Ramos (cell line): ENCODE data around the gene WDR7.

Experiments used
- in situ Hi-C: fragments of 300-500 bp; cut with MboI; formaldehyde crosslinking; loops from one replicate; pipeline ENCODE4 v1.14.3; 2022; ENCODE audit warnings: low sequenced_read_pairs; ENCODE audit not compliant: unreplicated experiment

Gene WDR7

GRCh38 chr18:56973487-56973886, 322.3 kb downstream of the WDR7 start:
- in situ Hi-C loops = no loop called here

GRCh38 chr18:56974141-56974540, 323.0 kb downstream of the WDR7 start:
- in situ Hi-C loops = no loop called here

GRCh38 chr18:56975276-56975675, 324.1 kb downstream of the WDR7 start:
- in situ Hi-C loops = no loop called here

- in situ Hi-C loops = no loop called here
Observed at GRCh38 chr18:56977309-56977708, 326.1 kb downstream of the WDR7 start.

- in situ Hi-C loops = no loop called here
Observed at GRCh38 chr18:56977771-56978170, 326.6 kb downstream of the WDR7 start.

- in situ Hi-C loops = no loop called here
Observed at GRCh38 chr18:56980151-56980550, 329.0 kb downstream of the WDR7 start.

- in situ Hi-C loops = no loop called here
Observed at GRCh38 chr18:56982766-56983165, 331.6 kb downstream of the WDR7 start.

GRCh38 chr18:56983275-56983992, 332.3 kb downstream of the WDR7 start:
- in situ Hi-C loops = no loop called here

- in situ Hi-C loops = no loop called here
Observed at GRCh38 chr18:56984731-56985130, 333.6 kb downstream of the WDR7 start.

- in situ Hi-C loops = no loop called here
Observed at GRCh38 chr18:56986829-56987228, 335.7 kb downstream of the WDR7 start.

GRCh38 chr18:56987236-56987635, 336.1 kb downstream of the WDR7 start:
- in situ Hi-C loops = no loop called here

GRCh38 chr18:56988022-56988421, 336.9 kb downstream of the WDR7 start:
- in situ Hi-C loops = no loop called here

GRCh38 chr18:56990678-56991077, 339.5 kb downstream of the WDR7 start:
- in situ Hi-C loops = no loop called here

GRCh38 chr18:56992777-56993176, 341.6 kb downstream of the WDR7 start:
- in situ Hi-C loops = no loop called here

GRCh38 chr18:56995579-56996188, 344.5 kb downstream of the WDR7 start:
- in situ Hi-C loops = no loop called here

- in situ Hi-C loops = no loop called here
Observed at GRCh38 chr18:56997200-56997599, 346.0 kb downstream of the WDR7 start.

GRCh38 chr18:56999823-57000222, 348.7 kb downstream of the WDR7 start:
- in situ Hi-C loops = no loop called here

- in situ Hi-C loops = no loop called here
Observed at GRCh38 chr18:57002627-57003026, 351.5 kb downstream of the WDR7 start.

- in situ Hi-C loops = no loop called here
Observed at GRCh38 chr18:57003342-57003741, 352.2 kb downstream of the WDR7 start.

- in situ Hi-C loops = no loop called here
Observed at GRCh38 chr18:57004366-57005121, 353.4 kb downstream of the WDR7 start.

- in situ Hi-C loops = no loop called here
Observed at GRCh38 chr18:57008001-57008686, 357.0 kb downstream of the WDR7 start.
